Muscle of leg (tissue), 11 donors: ENCODE data around the gene PDE3A. TPM values are rescaled to one million over a fixed set of nuclear protein-coding genes. Genes with fewer than 3 reads are reported as not detected.

Experiments used
- DNase-seq: peaks from one replicate; pipeline ENCODE4 v3.0.0; 2013
- H3K27ac ChIP-seq: one replicate; pipeline ENCODE4 v1.5.1; 2013; ENCODE audit warnings: mild to moderate bottlenecking, low read length, control low read depth
- H3K27me3 ChIP-seq: one replicate; pipeline ENCODE4 v1.6.1; 2013; ENCODE audit warnings: low read length; ENCODE audit not compliant: control insufficient read depth, insufficient read depth
- H3K36me3 ChIP-seq: one replicate; pipeline ENCODE4 v1.6.1; 2013; ENCODE audit warnings: low read length; ENCODE audit not compliant: control insufficient read depth, insufficient read depth
- H3K4me1 ChIP-seq: one replicate; pipeline ENCODE4 v1.6.1; 2013; ENCODE audit warnings: low read length; ENCODE audit not compliant: control insufficient read depth, insufficient read depth
- H3K4me3 ChIP-seq: one replicate; pipeline ENCODE4 v1.5.1; 2013; ENCODE audit warnings: low read length, control low read depth
- H3K9me3 ChIP-seq: replicated peaks from 2 replicates; pipeline ENCODE4 v1.6.1; 2013; ENCODE audit warnings: low read depth, low read length; ENCODE audit not compliant: control insufficient read depth
- WGBS: methylation state at CpG from one replicate; pipeline ENCODE4 v1.1.5; 2013; ENCODE audit warnings: missing lambda C conversion rate; ENCODE audit not compliant: insufficient coverage; 5-methylcytosine and 5-hydroxymethylcytosine counted together
- polyA plus RNA-seq, 8 donors: library from polyadenylated mRNA; unstranded; fragments of 120-200 nt; gene quantifications; one replicate each; pipeline versions ENCODE4 v1.2.1 to v1.2.3, GENCODE V29; 2013; ENCODE audit warnings: inconsistent platforms in 1 of 8, low replicate concordance in 1 of 8; ENCODE audit not compliant: insufficient read length in 8 of 8, insufficient read depth in 1 of 8
- total RNA-seq: library from RNA; stranded (reverse); fragments of 120-200 nt; gene quantifications from one replicate; pipeline ENCODE4 v1.2.4, GENCODE V29; 2013

The PDE3A gene
- total and polyA plus RNA-seq, 9 donors: 8.4 to 12.9 (median 11.0) TPM

GRCh38 chr12:20555015-20555414 is 186.7 kb downstream of the PDE3A start:
- Histone ChIP-seq H3K36me3 (no peaks in the 10 kb centered on the region), H3K9me3 (no peaks in the 10 kb centered on the region), H3K27me3 (no peaks in the 10 kb centered on the region), H3K27ac (no peak overlapping the region), H3K4me1 (no peaks in the 10 kb centered on the region), H3K4me3 (no peak overlapping the region)
- no peak for DNase-seq
- 100% methylated on average over 2 of the region's 10 CpGs for whole genome bisulfite sequencing

- Histone ChIP-seq H3K27ac (no peak overlapping the region), H3K9me3 (no peaks in the 10 kb centered on the region), H3K36me3 (no peaks in the 10 kb centered on the region), H3K4me3 (no peak overlapping the region), H3K4me1 (no peaks in the 10 kb centered on the region), H3K27me3 (no peaks in the 10 kb centered on the region)
- no peak for DNase-seq
- WGBS: no CpG with 5 or more reads among the region's 3 CpGs
These were observed 187.4 kb downstream of the PDE3A start for GRCh38 chr12:20555771-20556170.

- DNase-seq: no peak
- Histone ChIP-seq H3K27me3 (no peaks in the 10 kb centered on the region), H3K4me3 (no peak overlapping the region), H3K36me3 (no peaks in the 10 kb centered on the region), H3K4me1 (no peaks in the 10 kb centered on the region), H3K9me3 (no peaks in the 10 kb centered on the region), H3K27ac (no peak overlapping the region)
- no CpG with 5 or more reads among the region's 1 CpG for WGBS
These were observed 188.8 kb downstream of the PDE3A start for GRCh38 chr12:20557096-20557495.

GRCh38 chr12:20560935-20561334 is 192.6 kb downstream of the PDE3A start:
- Histone ChIP-seq H3K4me3 (no peak overlapping the region), H3K9me3 (no peaks in the 10 kb centered on the region), H3K4me1 (no peaks in the 10 kb centered on the region), H3K36me3 (no peaks in the 10 kb centered on the region), H3K27ac (peak overlapping the region; percentile 22), H3K27me3 (no peaks in the 10 kb centered on the region)
- peak; percentile 37 for DNase-seq
- 80% methylated on average over 1 of the region's 8 CpGs for WGBS

- Histone ChIP-seq H3K4me3 (no peak overlapping the region), H3K4me1 (no peaks in the 10 kb centered on the region), H3K36me3 (no peaks in the 10 kb centered on the region), H3K9me3 (no peaks in the 10 kb centered on the region), H3K27ac (no peak overlapping the region), H3K27me3 (no peaks in the 10 kb centered on the region)
- WGBS: no CpG with 5 or more reads among the region's 3 CpGs
- peak; percentile 78 for DNase-seq
These were observed 193.5 kb downstream of the PDE3A start for GRCh38 chr12:20561871-20562270.

- Histone ChIP-seq H3K9me3 (no peaks in the 10 kb centered on the region), H3K4me1 (no peaks in the 10 kb centered on the region), H3K36me3 (no peaks in the 10 kb centered on the region), H3K4me3 (no peak overlapping the region), H3K27me3 (no peaks in the 10 kb centered on the region), H3K27ac (no peak overlapping the region)
- no peak for DNase-seq
These were observed 199.1 kb downstream of the PDE3A start for GRCh38 chr12:20567413-20567812.

GRCh38 chr12:20572451-20572850 is 204.1 kb downstream of the PDE3A start:
- no CpG with 5 or more reads among the region's 5 CpGs for WGBS
- H3K4me3 ChIP-seq: no peak overlapping the region
- H3K27ac ChIP-seq: no peak overlapping the region
- no peaks in the 10 kb centered on the region for H3K9me3 ChIP-seq
- H3K27me3 ChIP-seq: no peaks in the 10 kb centered on the region
- H3K4me1 ChIP-seq: no peaks in the 10 kb centered on the region
- H3K36me3 ChIP-seq: no peaks in the 10 kb centered on the region
- no peak for DNase-seq

GRCh38 chr12:20576528-20576927 is 208.2 kb downstream of the PDE3A start:
- no peaks in the 10 kb centered on the region for H3K4me1 ChIP-seq
- no peaks in the 10 kb centered on the region for H3K9me3 ChIP-seq
- no peak overlapping the region for H3K27ac ChIP-seq
- no CpG with 5 or more reads among the region's 3 CpGs for WGBS
- no peak for DNase-seq
- H3K36me3 ChIP-seq: no peaks in the 10 kb centered on the region
- H3K4me3 ChIP-seq: no peak overlapping the region
- no peaks in the 10 kb centered on the region for H3K27me3 ChIP-seq

GRCh38 chr12:20577054-20577453 is 208.7 kb downstream of the PDE3A start:
- no peak overlapping the region for H3K4me3 ChIP-seq
- H3K27ac ChIP-seq: no peak overlapping the region
- no peaks in the 10 kb centered on the region for H3K4me1 ChIP-seq
- 100% methylated on average over 1 of the region's 2 CpGs for WGBS
- H3K9me3 ChIP-seq: no peaks in the 10 kb centered on the region
- no peaks in the 10 kb centered on the region for H3K27me3 ChIP-seq
- no peaks in the 10 kb centered on the region for H3K36me3 ChIP-seq
- DNase-seq: no peak

GRCh38 chr12:20578142-20578541 is 209.8 kb downstream of the PDE3A start:
- no peaks in the 10 kb centered on the region for H3K9me3 ChIP-seq
- WGBS: 10% methylated on average over 2 of the region's 7 CpGs
- H3K27ac ChIP-seq: no peak overlapping the region
- no peaks in the 10 kb centered on the region for H3K27me3 ChIP-seq
- H3K4me3 ChIP-seq: no peak overlapping the region
- no peaks in the 10 kb centered on the region for H3K4me1 ChIP-seq
- no peak for DNase-seq
- H3K36me3 ChIP-seq: no peaks in the 10 kb centered on the region

GRCh38 chr12:20585055-20585625 is 216.8 kb downstream of the PDE3A start:
- no peak for DNase-seq
- no peaks in the 10 kb centered on the region for H3K27me3 ChIP-seq
- no peaks in the 10 kb centered on the region for H3K9me3 ChIP-seq
- no peak overlapping the region for H3K4me3 ChIP-seq
- no peaks in the 10 kb centered on the region for H3K36me3 ChIP-seq
- no peak overlapping the region for H3K27ac ChIP-seq
- WGBS: no CpG with 5 or more reads among the region's 3 CpGs
- H3K4me1 ChIP-seq: peaks cover 9% of the 10 kb centered on the region
